NCI-H524 treated with DMSO at 0.1 percent for 48 hours (cell line): Measurements from ENCODE around the gene CFTR.
"Not testable (repeated sequence)": the region's sequence is repeated elsewhere in the genome, so short reads cannot be mapped to it uniquely, and the experiment has no call there.

Experiments used
- DNase-seq: peaks from one replicate; lab custom pipeline; 2025; lab: John Stamatoyannopoulos, UW

Gene CFTR

DNA sequence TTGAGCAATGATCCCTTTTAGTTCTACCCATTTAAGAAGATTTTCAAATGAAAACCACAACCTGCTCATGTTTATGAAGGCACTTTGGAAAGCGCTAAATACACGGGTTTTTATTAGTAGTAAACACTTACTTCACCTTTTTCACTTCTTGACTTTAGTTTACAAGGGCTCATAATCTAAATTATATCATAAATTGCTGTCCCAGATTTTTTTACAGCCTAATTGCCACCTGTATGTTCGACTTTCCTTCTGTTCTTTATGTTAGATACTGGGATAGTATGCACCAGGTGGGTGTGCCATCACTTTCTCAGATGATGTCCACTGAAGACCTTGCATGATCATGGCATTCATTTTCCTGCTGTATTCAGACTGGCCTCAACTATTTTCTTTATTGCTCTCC lies 22.5 kb downstream of the CFTR start:
- DNase-seq: no peak

GRCh38 chr7:117505238-117505637 lies 25.4 kb downstream of the CFTR start:
- DNase-seq: no peak

GRCh38 chr7:117508676-117509075 lies 28.9 kb downstream of the CFTR start:
- DNase-seq: no peak

DNA sequence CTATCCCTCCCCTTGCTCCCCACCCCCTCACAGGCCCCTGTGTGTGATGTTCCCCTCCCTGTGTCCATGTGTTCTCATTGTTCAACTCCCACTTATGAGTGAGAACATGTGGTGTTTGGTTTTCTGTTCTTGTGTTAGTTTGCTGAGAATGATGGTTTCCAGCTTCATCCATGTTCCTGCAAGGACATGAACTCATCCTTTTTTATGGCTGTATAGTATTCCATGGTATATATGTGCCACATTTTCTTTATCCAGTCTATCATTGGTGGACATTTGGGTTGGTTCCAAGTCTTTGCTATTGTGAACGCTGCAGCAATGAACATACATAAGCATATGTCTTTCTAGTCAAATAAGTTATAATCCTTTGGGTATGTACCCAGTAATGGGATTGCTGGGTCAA lies 37.4 kb downstream of the CFTR start:
- not testable (repeated sequence) for DNase-seq

GRCh38 chr7:117530390-117530789 lies 50.6 kb downstream of the CFTR start:
- DNase-seq: no peak

DNA sequence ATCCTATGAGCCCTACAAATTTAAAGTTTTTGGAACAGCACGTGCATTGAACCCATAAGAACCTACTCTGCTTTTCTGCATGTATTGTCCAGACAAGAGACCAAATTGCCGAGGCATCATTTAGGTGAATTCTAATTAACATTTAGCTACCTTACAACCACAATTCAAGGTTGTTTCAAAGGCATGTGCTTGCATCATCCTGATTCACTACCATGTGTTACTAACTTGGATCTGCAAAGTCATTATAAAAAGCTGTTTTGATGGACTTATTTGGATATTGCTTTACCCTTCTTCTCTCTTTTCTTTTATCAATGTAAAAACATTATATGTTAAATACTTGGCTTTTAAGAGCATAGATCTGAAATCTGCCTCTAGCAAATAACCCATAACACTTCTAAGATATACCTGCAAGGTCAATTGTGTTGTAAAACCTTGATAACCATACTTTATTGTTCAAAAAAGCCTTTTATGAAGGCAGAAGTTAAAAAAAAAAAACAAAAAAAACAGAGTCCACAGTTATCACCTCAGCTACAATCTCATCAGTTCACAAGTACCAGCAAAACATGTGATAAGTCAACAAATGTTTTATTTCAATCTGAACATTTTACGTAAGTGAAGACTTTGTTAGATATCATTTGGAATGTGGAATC lies 51.9 kb downstream of the CFTR start:
- DNase-seq: no peak

- no peak for DNase-seq
Measured at GRCh38 chr7:117538053-117538452, 58.2 kb downstream of the CFTR start.

- no peak for DNase-seq
Measured at GRCh38 chr7:117544061-117544460, 64.2 kb downstream of the CFTR start.

GRCh38 chr7:117548035-117548434 lies 68.2 kb downstream of the CFTR start:
- no peak for DNase-seq

DNA sequence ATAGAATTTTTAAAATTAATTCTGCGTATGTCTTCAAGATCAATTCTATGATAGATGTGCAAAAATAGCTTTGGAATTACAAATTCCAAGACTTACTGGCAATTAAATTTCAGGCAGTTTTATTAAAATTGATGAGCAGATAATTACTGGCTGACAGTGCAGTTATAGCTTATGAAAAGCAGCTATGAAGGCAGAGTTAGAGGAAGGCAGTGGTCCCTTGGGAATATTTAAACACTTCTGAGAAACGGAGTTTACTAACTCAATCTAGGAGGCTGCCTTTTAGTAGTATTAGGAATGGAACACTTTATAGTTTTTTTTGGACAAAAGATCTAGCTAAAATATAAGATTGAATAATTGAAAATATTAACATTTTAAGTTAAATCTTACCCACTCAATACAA lies 70.8 kb downstream of the CFTR start:
- DNase-seq: no peak

- no peak for DNase-seq
Measured at GRCh38 chr7:117552660-117553059, 72.8 kb downstream of the CFTR start.

DNA sequence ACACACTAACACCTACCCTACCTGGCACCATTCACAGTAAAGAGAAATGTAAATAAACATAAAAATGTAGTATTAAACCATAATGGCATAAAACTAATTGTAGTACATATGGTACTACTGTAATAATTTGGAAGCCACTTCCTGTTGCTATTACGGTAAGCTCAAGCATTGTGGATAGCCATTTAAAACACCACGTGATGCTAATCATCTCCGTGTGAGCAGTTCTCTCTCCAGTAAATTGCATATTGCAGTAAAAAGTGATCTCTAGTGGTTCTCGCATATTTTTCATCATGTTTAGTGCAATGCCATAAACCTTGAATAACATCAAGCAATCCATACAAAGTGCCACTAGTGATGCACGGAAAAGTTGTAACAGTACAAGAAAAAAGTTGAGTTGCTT lies 75.4 kb downstream of the CFTR start:
- DNase-seq: no peak

DNA sequence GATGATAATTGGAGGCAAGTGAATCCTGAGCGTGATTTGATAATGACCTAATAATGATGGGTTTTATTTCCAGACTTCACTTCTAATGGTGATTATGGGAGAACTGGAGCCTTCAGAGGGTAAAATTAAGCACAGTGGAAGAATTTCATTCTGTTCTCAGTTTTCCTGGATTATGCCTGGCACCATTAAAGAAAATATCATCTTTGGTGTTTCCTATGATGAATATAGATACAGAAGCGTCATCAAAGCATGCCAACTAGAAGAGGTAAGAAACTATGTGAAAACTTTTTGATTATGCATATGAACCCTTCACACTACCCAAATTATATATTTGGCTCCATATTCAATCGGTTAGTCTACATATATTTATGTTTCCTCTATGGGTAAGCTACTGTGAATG lies 79.6 kb downstream of the CFTR start:
- DNase-seq: no peak

GRCh38 chr7:117560030-117560429 lies 80.2 kb downstream of the CFTR start:
- no peak for DNase-seq

GRCh38 chr7:117562759-117563158 lies 82.9 kb downstream of the CFTR start:
- no peak for DNase-seq

- no peak for DNase-seq
Measured at GRCh38 chr7:117564080-117564479, 84.3 kb downstream of the CFTR start.

GRCh38 chr7:117564627-117565026 lies 84.8 kb downstream of the CFTR start:
- no peak for DNase-seq

DNA sequence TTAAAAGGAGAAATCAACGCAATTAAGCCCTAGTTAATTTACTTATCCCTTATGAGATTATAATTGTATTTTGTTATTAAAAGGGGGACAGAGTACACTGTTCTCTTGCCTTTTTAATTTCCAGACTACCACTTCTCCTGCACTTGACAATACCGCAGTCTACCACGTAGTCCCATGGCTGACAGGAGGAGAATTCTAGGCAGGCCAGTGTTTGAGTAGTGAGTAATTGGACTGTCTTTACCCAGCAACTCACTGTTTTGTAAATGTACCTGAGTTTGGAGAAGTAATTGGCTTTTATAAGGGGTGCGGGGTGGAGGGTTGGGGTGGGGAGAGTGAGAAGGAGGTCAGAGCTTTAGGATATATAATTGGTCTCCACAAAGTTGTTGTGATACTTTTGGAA lies 85.4 kb downstream of the CFTR start:
- DNase-seq: no peak

DNA sequence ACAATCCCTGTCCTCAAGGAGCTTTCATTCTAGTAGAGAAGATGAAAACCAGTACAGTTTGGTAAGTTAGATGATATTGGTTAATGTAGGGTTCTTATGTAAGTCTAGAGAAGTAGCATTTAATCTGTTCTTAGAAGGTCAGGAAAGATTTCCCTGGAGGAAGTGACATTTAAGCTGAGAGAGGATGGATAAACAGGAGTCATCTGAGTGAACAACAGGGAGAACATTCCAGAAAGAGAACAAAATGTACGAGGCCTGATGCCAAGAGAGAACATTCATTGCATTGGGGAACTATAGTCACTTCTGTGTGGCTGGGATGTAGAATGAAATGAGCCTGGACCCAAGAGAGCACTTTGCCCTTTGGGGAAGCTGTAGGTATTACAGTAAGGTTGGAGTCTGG lies 88.0 kb downstream of the CFTR start:
- no peak for DNase-seq

- no peak for DNase-seq
Measured at GRCh38 chr7:117572856-117573620, 93.2 kb downstream of the CFTR start.

GRCh38 chr7:117581424-117581823 lies 101.6 kb downstream of the CFTR start:
- DNase-seq: no peak

DNA sequence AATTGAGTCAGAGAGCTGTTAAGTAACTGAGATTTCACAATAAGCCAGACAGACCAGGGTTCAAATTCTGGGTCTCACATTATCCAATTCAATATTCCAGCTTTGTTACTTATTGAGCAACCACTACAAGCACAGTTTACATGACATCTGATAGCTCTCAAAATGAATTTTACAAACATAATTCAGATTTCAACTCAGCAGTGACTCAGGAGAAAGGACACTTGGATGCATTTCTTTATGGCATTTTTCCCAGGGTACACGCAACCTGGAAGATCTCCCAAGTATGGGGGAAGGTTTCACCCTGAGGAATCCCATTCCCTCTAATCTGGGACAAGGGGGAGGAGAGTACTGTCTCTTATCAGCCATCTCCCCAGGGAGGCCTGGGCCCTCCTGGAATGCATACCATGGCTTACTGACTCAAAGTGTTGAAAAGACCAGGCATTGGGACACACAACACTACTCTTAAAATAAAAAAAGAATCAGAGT lies 102.4 kb downstream of the CFTR start:
- DNase-seq: no peak

DNA sequence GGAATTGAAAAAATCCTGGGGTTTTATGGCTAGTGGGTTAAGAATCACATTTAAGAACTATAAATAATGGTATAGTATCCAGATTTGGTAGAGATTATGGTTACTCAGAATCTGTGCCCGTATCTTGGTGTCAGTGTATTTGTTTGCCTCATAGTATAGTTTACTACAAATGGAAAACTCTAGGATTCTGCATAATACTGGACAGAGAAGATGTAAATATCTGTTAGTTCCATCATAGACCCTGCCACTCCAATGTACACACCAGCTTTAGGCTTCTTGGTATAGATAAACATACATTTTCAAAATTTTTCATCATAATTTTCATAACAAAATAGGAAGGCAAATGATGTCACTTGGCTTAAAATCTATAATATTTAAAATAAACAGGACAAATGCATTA lies 108.1 kb downstream of the CFTR start:
- no peak for DNase-seq

DNA sequence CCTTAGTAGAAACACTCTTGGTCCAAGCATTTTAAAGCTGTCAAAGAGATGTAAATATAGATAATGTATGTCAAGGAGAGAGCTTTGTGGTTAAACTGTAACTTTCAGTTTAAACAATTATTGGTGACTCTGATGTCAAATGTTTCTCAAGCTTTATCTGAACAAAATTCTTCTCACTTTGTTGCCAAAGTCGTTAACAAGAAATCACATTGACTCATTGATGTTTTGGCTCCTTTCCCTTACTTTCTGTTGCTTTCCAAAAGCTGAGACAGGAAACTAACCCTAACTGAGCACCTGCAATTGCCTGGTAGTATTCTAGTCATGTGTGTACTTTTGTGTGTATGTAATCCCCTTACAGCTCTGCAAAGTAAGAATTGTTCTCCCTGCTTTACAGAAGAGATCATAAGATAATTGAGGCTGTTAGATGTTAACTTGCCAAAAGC lies 108.5 kb downstream of the CFTR start:
- DNase-seq: no peak
